IMR-90 (cell line): ENCODE data around the gene NDUFA7. TPM values are rescaled to one million over a fixed set of nuclear protein-coding genes. Genes with fewer than 3 reads are reported as not detected.

Experiments
- CTCF ChIP-seq: conservative IDR thresholded peaks from 2 replicates; pipeline ENCODE4 v1.5.1; 2012; ENCODE audit warnings: mild to moderate bottlenecking, low read depth, low read length, improper control_type of control experiment
- polyA plus RNA-seq, 3 experiments: library from polyadenylated mRNA; depleted of rRNA; stranded (reverse); fragments of >200 nt; gene quantifications; 2 replicates each; pipeline ENCODE4 v1.2.3, GENCODE V29; 2012; ENCODE audit warnings: low replicate concordance in 1 of 3
- total RNA-seq: library from RNA; depleted of rRNA; stranded (reverse); fragments of >200 nt; gene quantifications from 2 replicates; pipeline ENCODE4 v1.2.3, GENCODE V29; 2012

Gene NDUFA7
- total and polyA plus RNA-seq, 2 of the 4 experiments (the other 2 are of a cell fraction) = 20.6 to 50.7 TPM

- no peak for TF ChIP-seq CTCF
Measured at GRCh38 chr19:8334458-8335342, 13.5 kb upstream of the NDUFA7 start (continued).
